Left forelimb (tissue), 1 donor: ENCODE data around the gene SPEF1.
"Not testable (repeated sequence)": the region's sequence is repeated elsewhere in the genome, so short reads cannot be mapped to it uniquely, and the experiment has no call there.

Experiments
- DNase-seq: peaks from one replicate; pipeline ENCODE4 v3.0.0-alpha.2; 2018; ENCODE audit warnings: low spot score

The SPEF1 gene

DNA sequence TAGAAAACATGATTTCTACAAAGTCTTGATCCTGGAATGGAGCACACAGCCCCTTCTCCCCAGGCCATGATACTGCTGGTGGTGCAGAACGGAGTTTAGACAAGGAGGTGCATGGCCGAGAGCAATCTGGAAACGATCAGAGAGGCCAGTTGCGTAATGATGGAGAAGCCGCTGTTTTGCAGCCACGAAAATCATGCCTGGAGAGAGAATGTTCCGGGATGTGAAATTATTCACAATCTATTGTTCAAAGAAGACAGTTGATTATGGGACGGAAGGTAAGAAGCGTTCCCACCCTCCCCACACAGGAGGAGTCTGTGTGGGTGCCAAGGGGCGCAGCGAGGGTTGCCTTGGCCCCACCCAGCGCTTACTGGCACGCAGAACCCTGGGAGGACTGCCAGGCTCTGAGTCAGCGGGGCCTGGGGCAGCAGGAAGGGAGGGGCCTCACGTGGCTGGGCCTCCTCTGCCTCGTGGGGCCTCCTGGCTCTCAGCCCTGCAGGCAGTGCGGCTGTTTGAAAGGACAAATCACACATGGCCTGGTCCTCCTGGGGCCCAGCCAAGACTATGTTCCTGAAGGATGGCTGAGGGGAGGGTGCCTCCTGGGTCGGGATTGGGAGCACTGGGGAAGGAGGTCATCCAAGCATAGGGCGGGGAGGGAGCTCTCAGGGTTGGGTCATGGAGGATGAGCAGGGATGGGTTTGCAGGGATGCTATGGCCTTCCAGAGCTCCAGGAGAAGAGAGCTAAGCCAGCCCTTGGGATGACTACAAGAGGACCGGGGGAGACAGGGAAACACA, 30.4 kb upstream of the SPEF1 start:
- peak; percentile 99 for DNase-seq

DNA sequence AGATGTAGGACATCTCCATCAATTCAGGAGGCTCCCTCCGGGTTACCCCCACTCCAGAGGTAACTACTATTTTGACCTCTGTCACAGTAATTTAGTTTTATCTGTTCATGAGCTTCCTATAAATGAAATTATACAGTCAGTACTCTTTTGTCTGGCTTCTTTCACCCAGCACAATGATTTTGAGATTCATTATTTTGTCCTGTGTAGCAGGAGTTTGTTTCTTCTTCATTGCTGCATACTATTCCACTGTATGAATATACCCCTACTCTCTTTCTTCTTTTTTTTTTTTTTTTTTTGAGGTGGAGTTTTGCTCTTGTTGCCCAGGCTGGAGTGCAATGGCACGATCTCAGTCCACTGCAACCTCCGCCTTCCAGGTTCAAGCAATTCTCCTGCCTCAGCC, 27.3 kb upstream of the SPEF1 start:
- DNase-seq: no peak

DNA sequence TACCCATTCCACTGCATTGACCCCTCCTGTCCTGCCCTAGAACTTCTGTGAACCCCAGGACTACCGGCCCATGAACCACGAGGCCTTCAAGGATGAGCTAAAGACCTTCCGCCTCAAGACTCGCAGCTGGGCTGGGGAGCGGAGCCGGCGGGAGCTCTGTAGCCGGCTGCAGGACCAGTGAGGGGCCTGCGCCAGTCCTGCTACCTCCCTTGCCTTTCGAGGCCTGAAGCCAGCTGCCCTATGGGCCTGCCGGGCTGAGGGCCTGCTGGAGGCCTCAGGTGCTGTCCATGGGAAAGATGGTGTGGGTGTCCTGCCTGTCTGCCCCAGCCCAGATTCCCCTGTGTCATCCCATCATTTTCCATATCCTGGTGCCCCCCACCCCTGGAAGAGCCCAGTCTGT, 23.5 kb upstream of the SPEF1 start:
- no peak for DNase-seq

DNA sequence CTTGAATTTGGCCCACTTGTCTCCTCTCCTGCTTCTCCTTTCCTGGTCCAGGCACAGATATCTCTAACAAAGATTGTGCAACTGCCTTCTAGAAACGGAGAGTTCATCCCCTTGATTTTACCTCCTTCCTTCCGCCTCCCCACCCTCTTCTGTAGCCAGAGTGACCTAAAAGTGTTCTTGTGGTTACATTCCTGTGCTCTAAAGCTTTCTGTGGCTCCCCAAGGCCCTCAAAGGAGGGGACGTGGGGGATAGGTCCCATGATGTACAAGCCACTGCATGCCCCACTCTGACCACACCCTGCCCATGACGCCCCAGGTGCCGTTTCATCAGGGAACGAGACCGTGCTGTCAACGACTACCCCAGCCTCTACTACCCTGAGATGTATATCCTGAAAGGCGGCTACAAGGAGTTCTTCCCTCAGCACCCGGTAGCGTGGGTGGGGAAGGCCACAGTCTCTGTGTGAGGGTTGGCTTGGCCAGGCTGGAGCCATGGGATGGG, 23.1 kb upstream of the SPEF1 start:
- no peak for DNase-seq

DNA sequence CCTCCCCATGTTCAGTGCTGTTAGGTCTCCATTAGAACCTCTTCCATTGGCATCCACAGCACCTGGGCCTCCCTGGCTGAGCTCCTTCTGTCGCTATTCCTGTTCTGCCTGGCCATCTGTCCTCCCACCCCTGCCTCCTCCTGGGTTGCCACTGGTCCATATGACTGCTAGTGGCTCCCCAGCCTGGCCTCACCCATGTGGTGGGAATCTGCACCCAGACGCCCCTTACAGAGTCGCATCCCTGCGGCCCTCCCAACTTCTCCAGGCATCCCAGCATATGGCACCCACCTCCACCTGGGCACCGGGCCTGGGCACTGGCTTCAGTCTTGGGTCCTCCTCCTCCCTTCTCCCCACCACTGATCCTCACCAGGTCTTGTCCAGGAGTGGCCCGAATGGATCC, 22.6 kb upstream of the SPEF1 start:
- no peak for DNase-seq

DNA sequence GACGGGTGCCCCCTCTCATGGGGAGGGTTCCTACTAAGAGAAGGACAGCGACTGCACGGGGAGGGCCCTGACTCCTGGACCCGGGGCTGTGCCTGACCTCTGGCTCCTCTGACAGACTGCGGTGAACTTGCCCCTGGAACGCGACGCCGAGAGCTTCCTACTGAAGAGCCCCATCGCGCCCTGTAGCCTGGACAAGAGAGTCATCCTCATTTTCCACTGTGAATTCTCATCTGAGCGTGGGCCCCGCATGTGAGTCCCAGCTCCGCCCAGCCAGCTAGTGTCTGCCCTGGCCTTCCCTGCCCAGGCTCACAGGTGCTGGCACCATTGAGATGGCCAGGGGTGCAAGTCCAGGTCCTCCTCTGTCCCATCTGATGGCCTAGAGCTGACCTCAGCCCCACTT, 22.0 kb upstream of the SPEF1 start:
- DNase-seq: no peak

DNA sequence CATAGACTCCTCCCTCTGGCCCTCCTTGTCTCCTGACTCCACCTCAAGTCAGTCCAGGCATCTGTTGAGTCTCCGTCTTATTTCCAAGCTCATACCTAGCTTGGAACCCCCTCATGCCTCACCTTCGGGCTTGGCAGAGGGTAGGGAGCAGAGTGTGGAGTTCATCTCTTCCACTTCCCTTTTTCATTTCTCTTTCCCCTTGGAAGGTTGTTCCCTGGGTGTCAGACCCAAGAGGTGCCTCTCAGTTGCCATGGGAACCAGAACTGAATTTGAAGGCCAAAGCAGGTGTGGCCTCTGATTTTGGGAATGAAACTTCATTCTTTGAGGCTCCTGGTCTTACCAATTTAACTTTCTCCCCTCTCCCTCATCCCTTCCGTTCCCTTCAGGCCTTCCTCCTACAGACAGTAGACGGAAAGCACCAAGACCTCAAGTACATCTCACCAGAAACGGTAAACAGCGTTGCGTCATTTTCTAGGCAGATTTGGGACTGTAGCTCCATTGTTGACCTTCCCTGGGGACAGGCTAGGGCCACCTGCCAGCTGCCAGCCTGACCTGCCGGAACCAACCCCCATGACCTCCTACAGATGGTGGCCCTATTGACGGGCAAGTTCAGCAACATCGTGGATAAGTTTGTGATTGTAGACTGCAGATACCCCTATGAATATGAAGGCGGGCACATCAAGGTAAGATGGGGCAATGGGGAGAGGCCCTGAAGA, 21.4 kb upstream of the SPEF1 start:
- no peak for DNase-seq

DNA sequence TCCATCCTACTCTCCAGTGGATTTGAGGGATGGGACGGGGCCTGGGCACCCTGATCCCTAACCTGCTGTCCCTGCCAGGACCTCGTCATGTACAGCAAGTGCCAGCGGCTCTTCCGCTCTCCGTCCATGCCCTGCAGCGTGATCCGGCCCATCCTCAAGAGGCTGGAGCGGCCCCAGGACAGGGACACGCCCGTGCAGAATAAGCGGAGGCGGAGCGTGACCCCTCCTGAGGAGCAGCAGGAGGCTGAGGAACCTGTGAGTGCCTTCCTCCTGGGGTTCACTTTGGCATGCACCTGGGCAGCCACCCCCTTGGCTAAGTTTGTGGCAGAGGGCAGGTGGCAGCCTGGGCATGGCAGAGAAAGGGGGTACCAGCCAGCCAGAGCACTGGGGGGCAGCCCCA, 20.6 kb upstream of the SPEF1 start:
- no peak for DNase-seq

DNA sequence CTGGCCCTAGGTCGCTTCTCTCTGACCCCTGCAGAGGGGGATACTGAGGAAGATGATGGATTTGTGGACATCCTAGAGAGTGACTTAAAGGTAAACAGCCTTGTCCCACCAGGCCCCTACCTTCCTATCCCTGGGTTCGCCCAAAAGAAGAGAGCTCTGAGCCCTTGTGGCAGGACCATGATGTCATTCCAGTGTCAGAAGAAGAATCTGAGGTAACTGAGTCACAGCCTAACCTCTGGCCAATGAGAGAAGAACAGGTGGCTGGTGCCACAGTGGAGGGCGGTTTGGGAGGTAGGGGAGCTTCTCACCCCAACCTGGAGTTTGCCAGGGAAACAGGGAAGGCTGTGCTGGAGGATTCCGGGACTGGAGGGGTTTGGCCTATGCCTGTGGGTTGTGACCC, 20.1 kb upstream of the SPEF1 start:
- no peak for DNase-seq

DNA sequence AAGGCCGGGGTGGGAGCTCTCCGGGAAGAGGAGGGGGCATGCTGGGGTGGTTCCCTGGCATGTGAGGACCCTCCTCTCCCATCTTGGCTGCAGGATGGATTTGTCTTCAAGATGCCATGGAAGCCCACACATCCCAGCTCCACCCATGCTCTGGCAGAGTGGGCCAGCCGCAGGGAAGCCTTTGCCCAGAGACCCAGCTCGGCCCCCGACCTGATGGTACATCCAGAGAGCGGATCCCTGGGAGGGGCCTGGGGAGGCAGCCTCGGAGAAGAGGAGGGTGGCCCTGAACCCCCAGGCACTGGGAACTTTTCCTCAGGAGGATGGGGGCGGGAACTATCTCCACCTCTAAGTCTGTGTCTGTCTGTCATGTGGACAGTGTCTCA, 19.6 kb upstream of the SPEF1 start:
- DNase-seq: no peak

DNA sequence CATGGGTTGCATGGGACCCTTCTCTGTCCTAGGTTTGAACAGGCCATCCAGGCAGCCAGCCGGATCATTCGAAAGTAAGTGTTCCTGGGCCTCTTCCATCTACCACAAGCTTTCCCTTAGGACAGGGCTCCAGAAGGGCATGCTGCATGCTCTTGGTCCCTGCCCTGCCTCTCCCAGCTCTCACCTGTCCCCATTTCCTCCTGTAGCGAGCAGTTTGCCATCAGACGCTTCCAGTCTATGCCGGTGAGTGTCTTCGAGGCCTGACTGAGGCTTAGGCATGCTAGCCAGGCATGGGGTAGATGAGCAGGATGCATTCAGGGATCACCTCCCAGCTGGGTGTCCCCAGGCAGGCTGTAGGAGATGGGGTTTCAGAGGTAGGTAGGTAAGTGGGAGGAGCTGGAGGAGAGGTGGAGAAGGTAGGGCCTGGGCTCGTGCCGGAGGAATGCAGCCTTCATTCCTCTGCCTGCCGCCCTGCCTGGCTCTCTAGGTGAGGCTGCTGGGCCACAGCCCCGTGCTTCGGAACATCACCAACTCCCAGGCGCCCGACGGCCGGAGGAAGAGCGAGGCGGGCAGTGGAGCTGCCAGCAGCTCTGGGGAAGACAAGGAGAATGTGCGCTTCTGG, 19.1 kb upstream of the SPEF1 start:
- no peak for DNase-seq

DNA sequence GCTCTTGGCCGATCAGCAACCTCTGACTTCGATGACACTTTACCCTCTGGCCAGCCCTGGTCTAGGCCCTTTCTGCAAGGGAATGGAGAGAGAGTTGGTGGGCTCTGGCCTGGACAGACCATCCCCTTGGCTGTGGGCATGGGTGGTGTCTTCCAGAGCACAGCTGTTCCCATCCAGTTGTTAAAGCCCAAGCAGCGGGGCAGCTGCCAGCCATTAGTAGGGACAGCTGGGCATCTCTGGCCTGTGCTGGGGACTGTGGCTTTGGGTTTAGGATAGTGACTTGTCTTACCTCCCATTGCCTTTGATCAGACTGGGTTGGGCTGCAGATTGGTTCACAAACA, 17.6 kb upstream of the SPEF1 start:
- no peak for DNase-seq

DNA sequence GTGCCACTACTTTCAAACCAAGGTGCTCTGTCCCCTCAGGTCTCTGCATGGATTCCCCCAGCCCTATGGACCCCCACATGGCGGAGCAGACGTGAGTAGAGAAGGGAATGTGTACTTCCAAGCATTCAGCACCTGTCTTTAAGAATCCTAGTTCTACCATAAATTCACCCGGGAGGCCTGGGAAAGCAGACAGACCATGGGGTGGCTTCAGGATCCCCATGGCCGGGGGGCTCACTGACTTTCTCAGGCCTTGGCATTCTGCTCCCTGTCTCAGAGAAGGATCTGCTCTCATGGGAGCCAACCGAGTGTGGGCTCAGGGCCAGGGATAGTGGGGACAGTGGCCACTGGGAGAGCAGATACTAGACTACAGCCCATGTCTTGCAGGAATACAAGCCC, 17.1 kb upstream of the SPEF1 start:
- DNase-seq: no peak

DNA sequence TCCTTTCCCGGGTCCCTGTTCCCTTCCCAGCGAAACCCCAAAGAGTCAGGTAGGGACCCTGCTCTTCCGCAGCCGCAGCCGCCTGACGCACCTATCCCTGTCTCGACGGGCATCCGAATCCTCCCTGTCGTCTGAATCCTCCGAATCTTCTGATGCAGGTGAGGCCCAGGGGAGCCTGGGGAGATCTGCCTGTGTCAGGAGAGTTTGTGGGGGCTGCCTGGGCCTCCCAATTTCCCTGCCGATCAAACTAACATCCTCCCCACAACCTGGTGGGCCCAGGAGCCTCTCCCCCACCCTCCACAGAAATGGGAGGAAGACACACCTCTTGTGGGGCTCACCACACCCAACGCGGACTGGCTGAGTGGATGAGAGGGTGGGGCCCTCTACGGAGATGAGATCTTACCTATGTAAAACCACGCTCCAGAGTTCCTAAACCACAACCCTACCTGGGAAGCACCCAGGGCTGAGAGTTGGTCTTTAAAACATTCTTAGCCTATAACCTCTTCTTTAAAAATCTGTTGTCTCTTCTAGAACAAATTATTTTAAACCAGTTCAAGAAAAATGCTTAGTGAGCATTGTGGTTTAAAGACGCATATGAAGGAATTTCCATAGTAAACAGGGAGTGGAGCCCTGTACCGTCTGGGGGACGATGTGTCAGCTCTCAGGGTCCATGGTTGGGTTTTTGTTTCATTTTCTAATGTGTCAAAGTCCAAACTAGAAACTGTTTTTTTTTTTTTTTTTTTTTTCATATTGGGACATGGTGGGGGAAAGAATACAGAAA, 16.5 kb upstream of the SPEF1 start:
- no peak for DNase-seq

DNA sequence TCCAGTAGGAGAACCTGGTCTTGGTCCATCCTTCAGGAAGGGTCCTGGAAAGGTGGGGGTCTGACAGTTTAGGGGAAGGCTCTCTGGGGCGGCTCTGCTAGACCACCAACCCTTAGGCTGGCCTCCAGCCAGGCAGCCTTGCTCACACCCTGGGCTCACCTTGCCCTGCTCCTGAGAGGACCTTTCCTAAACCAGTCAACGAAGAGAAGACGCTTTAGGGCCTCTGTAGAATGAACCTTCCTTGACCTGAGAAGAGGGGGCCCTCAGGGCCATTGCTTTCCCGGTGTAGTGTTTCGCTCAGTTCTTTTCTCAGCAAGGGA, 15.9 kb upstream of the SPEF1 start:
- DNase-seq: no peak

DNA sequence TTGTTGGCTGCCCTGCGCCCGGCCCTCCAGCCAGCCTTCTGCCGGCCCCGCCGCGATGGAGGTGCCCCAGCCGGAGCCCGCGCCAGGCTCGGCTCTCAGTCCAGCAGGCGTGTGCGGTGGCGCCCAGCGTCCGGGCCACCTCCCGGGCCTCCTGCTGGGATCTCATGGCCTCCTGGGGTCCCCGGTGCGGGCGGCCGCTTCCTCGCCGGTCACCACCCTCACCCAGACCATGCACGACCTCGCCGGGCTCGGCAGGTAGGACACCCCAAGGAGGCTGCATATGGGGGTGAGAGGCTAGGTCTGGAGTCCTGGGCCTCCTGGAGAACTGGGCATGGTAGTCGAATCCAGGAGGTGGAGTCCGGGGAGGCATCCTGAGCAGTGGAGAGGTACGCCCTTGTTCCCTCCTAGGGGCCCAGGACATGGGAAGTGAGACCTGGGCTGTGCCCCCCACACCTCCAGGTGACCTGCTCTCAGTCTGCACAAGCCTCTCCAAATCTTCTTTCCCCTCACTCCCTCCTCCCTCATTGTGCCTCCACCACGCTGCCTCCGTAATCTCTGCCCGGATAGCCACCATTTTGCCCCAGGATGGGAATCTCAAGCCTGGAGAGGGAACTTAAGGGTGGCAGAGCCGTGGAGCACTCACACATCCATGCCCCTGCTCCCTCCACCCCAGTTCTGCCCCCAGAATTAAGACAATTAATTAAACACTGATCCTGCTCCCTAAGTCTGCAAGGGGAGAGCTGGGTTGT, 15.4 kb upstream of the SPEF1 start:
- no peak for DNase-seq

DNA sequence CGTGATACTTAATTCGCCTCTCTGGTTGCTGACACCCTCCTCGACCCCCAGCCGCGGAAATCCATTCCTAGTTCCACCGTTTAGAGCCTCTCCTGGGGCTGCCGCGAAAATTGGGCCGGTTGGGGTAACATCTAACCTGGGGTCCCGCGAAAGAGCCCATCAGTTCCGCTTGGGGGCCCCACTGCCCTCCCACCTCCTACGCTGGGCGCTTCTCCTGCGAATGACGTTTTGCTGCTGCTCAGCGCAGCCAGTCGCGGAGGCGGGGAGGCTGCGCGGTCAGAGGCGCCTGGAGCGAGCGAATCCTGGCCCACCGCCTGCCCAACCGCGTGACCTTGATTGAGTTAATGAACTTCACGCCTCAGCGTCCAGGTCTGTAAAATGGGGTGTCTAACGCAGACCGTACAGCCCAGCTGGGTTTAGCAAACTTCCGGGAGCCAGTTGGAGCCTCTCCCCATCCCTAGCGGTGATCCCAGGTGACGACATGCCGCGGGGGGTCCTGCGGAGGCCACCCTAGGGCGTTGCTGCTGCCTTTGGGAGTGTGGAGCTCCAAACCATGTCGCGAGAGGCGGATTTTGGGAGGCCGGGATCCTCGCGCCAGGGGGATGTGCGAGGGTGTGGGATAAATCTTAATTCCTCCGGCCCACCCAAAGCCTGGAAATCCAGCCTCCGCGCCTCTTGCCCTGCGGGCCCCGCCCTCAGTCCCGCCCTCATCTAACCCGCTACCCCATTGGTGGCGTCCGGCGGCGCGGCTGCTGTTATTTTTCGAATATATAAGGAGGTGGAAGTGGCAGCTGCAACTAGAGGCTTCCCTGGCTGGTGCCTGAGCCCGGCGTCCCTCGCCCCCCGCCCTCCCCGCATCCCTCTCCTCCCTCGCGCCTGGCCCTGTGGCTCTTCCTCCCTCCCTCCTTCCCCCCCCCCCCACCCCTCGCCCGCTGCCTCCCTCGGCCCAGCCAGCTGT, 14.5 kb upstream of the SPEF1 start, which contains the start of gene CDC25B:
Gene CDC25B, plus strand, starts transcription at position 800 of the 958 bp plus-strand sequence. CDS start 222 bp downstream, outside the sequence.
- DNase-seq: peak; percentile 97

DNA sequence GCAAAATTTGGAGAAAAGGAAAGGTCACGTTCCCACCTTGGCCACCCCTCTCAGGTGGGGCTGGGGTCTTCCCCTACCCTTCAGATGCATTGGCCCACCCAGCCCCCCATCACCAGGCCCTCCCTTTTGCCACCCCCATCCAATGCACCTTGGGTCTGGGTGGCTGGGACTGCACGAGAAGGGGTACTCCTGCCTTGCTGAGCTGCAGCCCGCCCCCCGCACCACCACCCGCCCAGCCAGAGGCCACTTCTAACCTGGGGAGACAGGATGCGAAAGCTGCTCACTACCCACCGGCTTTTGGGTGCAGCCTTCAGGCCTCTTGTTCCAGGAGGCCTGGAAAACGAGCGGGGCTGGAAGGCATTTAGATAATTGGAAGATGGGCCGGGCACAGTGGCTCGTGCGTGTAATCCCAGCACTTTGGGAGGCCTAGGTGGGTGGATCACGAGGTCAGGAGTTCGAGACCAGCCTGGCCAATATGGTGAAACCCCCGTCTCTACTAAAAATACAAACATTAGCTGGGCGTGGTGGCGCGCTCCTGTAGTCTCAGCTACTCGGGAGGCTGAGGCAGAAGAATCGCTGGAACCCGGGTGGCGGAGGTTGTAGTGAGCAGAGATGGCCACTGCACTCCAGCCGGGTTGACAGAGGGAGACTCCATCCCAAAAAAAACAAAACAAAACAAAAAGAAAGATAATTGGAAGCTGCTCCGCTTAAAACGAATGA, 13.6 kb upstream of the SPEF1 start:
- no peak for DNase-seq

DNA sequence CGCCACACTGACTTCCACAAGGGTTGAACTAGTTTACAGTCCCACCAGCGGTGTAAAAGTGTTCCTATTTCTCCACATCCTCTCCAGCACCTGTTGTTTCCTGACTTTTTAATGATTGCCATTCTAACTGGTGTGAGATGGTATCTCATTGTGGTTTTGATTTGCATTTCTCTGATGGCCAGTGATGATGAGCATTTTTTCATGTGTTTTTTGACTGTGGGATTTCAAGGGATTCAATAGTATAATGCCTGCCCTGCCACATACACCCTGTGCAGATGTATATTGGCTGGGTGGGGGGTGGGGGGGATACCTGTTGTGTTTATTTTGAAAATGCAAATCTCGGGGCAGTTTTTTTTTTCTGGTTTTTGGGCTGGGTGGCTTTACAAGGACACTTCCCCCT, 12.9 kb upstream of the SPEF1 start:
- DNase-seq: not testable (repeated sequence)

DNA sequence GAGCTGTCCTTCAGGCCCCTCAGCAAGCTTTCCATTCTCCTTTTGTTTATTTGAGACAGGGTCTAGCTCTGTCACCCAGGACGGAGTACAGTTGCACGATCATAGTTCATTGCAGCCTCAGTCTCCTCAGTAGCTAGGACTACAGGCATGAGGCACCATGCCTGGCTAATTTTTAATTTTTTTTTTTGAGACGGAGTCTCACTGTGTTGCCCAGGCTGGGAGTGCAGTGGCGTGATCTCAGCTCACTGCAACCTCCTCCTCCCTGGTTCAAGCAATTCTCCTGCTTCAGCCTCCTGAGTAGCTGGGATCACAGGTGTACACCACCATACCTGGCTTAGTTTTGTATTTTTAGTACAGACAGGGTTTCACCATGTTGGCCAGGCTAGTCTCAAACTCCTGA, 8.0 kb upstream of the SPEF1 start:
- DNase-seq: not testable (repeated sequence)
